GM19025 (cell line): Measurements from ENCODE around the gene TTC23.

Source experiments
- ATAC-seq: cut with Tn5 transposase; IDR thresholded peaks from one replicate; pipeline ENCODE4 v1.9.1; 2021; ENCODE audit warnings: mild to moderate bottlenecking, low read depth, moderate library complexity; ENCODE audit not compliant: unreplicated experiment

The TTC23 gene, protein sequence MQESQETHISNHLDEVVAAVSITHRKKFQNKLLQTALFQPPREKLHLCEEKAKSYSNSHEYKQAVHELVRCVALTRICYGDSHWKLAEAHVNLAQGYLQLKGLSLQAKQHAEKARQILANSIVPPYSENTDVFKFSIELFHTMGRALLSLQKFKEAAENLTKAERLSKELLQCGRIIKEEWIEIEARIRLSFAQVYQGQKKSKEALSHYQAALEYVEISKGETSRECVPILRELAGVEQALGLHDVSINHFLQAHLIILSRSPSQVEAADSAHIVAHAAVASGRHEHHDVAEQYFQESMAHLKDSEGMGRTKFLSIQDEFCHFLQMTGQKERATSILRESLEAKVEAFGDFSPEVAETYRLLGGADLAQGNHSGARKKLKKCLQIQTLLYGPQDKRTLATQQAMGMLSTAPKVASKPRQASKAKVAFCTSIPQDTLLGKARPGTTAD

DNA sequence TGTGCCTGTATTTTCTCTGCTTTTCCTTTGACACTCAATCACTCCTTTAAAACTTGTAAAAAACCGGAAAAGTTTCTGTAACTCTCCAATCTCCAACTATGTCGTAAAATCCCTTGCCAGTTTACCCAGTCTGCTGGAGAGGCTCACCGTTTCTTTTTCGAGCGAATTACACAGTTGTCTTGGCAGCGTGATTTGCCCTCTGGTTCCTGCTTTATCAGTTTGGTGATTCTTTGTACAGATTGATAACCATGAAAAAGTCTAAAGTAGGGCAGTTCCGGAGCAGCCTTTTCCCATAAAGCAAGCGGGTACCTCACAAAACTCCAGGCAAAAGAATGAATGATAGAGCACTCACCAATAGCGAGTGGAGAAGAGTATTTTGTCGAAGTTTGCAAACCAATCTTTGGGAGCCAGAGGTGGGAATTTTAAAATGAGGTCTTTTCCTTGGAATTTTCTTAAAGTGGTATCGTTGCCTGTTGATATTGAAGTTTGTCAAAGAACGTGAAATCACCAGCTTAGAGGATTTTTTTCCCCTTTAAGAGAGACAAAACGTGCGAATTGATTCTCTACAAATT is at the start of gene TTC23:
Gene TTC23, minus strand, starts transcription at position 312 of the 572 bp plus-strand sequence. CDS start 20,869 bp downstream, outside the sequence.
- no peak for ATAC-seq

DNA sequence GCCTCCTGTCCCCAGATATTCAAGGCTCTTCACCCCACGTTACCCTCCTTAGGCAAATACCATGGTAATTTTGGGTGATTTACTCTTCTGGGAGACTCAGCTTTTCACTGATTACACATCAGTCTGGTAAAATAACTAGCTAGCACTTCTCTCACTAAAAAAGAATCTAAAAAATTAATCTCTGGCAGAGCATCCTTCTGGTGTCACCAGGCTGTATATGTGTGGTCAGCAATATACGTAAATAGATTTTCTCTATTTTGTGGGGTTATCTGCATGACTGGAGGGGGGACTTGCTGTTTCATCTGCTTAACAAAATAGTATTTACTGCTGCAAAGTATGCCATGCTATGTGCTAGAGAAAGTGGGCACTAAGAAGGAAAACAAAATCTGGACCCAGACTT is 47.0 kb upstream of the TTC23 start:
- no peak for ATAC-seq

DNA sequence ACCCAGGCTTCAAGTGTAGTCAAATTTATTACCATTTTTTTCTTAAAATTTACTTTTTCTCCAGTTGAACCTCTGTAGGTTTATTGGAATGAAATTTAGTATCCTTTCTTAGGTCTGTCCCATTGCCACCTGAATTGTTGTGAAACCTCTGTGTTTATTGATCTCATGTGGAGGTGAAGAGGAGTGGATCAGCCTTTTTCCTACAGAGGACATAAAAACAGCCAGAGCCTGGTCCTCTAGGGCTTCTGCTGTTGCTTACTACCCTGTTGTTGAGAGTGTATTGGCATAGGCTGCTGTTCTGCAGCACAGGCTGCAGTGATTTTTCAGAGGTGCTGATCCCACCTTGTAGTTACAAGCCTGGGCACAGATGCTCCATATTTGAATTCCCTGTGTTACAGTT is 46.5 kb upstream of the TTC23 start:
- ATAC-seq = no peak

DNA sequence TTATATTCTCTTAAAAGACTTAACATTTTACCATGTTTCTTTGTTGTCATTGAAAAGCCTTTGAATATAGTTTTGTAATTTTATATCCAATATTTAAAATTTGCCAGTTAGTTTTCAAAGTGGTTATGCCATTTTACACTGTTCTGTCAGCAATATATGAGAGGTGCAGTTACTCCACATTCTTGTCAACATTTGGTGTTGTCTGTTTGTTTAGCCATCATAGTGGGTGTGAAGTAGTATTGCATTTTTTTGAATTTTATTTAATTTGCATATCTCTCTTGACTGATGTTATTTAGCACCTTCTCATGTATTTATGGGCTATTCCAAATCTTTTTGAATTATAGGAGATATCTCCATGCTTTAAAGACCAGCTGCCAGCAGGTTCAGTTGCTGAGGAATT is 42.3 kb upstream of the TTC23 start:
- no peak for ATAC-seq

DNA sequence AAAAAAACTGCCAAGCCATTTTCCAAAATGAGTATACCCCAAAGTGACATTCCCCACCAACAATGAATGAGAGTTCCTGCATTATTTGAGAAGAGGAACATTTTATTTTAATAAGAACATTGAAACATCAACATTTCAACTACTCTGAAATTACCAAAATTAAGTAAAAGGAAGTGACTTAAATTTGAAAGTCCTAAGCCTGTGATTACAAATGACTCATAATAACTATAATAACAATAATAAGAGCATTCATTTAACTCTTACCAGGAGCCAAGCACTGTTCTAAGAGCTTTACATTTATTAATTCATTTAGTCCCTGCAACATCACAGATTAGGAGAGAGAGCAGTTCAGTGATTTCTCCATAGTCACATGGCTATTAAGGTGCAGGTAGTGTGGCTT is 34.3 kb upstream of the TTC23 start:
- ATAC-seq = no peak

DNA sequence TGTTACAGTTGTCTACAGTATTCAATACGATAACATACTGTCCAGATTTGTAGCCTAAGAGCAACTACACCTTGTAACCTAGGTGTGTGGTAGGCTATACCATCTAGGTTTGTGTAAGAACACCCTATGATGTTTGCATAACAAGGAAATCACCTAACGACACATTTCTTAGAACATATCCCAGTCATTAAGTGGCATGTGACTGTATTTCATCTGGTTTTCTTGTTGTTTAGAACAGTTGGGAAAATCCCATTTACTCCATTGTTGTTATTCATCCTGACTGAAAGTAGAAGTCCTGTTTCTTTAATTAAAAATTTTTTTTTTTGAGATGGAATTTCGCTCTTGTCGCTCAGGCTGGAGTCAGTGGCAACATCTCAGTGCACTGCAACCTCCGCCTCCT is 33.2 kb upstream of the TTC23 start:
- ATAC-seq = no peak

DNA sequence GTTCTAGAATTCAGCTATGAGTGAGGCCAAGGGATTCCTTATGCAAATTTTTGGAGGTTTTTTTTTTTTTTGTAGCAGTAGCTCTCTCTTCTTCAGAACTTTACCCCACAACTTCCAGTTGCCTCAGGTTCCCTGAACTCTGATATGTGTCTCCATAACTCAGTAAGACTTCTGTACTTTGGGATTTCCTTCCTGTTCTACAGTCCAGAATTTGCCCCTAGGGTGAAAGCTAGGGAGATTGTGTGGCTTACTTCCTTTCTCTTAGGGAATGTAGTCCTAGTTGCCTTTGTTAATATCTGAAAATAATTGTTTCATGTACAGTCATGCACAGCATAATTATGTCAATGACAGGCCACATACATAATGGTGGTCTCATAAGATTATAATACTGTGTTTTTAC is 32.7 kb upstream of the TTC23 start:
- no peak for ATAC-seq

DNA sequence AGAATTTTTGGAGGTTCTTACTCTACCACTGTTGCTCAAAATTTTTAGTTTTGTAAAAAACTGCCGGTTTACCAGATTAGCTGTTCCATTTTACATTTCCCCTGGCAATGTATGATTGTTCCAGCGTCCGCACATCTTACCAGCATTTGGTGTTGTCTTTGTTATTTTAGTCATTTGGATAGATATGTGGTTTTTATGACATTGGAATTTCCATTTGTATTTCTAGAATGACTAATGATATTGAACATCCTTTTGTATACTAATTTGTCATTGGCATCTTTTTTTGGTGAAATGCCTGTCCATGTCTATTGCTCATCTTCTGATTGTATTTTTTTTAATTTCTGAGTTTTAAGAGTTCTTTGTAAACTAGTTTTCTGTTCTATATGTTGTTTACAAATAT is 30.4 kb upstream of the TTC23 start:
- no peak for ATAC-seq

DNA sequence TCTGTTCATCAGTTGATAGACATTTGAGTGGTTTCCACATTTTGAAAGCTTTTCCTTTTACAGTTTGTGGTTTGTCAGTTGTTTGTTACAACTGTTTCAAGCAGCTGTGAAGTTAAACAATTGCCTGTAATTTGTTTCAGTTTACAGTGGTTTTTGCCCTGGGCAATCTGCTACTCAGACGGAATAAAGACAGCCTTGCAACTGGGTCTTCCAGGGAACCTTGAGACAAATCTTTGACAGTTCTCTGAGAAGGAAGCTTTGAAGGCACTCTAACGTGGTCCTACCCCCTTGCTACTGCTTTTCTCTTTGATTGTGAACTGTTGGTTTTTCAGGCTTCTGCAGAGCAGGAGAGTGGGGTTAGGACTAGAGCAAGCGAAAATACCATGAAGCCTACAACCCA is 29.9 kb upstream of the TTC23 start:
- no peak for ATAC-seq

DNA sequence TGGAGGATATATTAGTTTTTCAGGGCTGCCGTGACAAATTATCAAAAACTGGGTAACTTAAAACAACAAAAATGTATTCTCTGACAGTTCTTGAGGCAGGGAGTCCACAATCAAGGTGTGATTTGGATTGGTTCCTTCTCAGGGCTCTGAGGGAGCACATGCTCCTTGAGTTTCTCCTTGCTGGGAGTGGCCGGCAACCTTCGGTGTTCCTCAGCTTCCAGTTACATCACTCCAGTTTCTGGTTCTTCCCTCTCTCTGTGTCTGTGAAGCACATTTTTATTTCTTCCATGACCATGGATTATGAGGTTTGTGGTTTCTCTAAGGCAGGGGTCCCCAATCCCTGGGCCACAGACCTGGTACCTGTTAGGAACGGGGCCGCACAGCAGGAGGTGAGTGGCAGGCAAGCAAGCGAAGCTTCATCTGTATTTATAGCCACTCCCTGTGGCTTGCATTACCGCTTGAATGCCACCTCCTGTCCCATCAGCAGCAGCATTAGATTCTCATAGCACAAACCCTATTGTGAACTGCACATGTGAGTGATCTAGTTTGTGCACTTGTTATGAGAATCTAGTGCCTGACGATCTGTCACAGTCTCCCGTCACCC is 26.2 kb upstream of the TTC23 start:
- no peak for ATAC-seq

DNA sequence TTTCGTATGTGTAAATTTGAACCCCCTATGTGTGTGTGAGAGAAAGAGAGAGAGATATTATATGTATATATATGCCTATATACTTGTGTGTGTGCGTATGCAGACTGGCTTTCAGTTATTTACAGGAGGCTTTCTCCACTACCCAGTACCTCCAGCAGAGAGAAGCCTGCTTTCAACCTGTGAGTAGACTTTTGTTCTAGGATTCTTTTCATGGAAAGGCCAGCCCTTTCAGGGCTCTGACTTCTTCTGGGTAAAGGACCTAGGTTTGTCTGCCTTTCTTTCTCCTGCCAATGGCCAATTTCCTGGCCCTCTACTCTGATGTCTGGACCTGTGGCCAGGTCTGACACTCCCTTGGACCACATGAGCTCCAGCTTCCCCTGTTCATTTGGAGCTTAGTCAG is 25.7 kb upstream of the TTC23 start:
- no peak for ATAC-seq

DNA sequence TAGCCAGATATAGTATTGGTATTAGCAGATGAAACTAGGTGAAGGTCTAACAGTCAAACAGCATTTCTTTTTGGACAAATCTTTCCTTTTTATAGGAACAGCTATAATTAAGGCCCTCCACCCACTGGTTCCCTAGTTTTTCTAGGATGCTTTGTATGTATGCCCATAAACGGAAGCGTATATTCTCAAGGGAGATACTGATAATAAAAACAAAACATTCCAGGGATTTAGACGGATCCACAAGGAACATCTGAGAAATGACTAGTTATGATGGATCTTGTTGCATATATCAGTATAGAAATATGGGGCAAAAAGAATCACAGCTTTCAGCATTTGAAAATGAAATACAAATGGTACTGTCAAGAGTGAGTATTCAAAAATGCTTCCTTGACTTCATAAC is 24.4 kb upstream of the TTC23 start:
- no peak for ATAC-seq

DNA sequence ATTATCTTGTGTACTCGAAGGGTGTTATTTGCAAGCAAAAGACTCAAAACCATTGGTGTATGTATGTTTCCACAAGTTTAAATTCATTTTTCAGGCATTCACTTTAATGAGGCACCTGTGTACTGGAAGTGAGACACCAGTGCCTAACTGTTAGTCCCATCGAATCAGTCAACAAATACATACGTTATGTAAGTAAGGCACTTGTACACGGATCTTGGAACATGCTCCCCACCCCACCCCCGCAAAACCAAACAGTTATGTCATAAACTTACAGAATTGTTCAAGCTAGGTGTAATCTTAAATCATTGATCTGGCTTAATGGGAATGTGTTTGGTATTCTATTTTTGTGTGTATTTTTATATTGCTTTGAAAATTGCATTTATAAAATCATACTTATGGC is 19.1 kb upstream of the TTC23 start:
- no peak for ATAC-seq

DNA sequence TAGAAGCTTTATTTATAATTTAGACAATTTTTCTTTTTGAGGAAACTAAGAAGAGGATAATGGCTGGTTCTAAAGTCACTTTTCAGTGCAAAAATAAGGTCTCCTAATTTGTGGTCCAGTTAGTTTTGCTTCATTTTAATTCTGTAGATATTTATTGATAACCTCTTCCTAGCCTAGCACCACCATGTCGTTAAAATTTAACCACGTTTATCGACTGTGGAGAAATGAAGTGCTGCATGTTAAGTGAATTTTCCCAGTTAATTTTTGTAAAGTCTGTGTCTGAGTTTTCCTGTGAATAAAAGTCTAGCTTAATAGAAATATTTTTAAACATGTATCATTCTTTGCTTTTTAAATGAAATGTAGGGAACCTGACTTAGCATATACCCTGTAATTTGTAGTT is 18.6 kb upstream of the TTC23 start:
- ATAC-seq = no peak

DNA sequence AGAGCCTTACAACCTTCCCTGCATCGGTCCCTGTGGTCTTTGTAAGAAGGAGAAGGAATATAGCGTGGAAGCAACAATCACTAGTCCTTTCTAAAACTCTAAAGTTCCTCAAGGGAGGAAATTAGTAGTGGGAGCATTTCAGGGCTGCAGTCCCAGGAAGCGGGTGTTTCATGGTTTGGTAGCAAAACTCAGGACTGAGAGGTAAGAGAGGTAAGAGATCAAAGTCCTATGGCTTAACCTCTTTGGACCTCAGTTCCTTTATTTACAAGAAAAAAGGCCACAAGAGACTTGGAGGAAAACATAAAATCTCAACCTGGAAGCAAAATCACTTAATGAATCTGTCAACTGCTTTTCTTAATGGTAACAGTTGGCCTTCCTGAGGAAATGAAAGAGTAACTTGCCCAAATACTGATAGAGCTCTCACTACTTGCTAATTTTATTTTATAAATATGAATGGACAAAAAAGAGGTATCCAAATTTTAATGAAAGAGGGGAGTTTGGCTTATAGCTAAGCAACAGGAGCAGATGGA is 16.2 kb upstream of the TTC23 start:
- no peak for ATAC-seq

DNA sequence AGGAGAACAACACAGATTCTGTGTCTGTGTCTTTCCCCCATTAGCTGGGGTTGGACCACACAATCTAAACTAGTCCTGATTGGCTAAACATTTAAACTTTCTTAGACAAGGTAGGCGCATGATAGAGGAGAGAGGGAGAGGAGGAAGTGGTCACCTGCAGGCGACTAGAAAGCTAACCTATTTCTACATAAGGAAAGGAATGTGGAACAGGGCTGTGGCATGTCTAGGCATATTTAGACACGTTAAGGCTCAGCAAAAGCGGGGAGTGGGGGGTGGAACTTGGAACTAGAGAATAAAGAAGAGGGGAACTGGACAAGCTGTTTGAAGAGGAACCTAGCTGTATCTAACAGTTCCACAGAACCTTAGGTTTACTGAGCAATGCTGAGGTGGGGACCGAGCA is 14.7 kb upstream of the TTC23 start:
- no peak for ATAC-seq

DNA sequence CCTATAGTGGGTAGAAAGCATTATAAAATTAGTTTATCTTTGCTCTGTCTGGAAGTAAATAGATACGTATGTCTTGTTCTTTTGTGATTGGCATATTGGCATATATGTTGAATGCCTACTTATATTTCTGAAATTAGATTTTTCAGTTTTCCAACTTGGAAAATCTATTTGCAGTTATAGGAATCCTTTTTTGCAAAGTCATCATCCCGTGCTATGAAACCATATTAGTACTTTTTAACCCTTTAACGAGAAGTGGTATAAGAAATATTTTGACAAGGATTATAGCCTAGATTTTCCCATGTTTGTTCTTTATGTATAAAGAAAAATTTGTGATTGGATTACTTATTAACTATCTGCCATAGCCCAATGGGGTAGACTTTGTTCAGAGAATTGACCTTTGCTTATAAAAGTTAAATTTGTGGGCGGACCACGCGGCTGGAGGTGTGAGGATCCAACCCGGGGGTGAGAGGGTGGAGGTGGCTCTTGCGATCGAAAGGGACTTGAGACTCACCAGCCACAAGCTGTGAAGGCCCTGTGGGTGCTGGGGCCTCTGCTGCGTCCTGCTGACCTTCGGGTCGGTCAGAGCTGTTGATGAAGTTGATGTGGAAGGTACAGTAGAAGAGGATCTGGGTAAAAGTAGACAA is 7.8 kb upstream of the TTC23 start:
- no peak for ATAC-seq

DNA sequence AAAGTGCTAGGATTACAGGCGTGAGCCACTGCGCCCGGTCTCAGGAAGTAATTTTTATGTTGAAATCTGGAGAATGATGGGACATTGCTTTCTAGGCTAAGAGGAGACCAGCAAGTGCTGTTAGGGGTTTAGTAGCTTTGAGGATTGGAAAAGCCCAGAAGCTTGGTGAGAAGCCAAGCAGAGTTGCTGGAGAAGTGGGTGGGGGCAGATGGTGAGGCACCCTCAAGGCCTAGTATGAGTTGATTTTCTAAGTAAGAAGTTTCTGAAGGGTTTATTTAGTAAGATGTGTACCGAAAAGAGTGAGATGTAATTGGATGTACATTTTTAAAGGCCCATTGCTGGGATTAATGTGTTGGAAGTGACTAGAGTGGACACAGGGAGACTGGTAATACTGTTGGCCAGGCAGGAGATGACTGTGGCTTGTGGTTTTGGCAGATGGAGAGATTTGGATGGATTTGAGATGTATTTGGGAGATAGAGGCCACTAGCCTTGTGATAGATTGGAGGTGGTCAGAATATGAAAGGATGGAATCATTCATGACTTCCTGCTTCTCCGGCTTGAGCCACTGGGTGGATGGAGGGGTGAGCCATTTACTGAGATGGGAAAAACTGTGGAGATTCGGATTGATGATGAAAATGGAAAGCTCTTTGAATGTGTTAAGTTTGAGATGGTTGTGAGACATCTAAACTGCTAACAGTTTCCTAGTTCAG is 4.2 kb upstream of the TTC23 start:
- no peak for ATAC-seq

DNA sequence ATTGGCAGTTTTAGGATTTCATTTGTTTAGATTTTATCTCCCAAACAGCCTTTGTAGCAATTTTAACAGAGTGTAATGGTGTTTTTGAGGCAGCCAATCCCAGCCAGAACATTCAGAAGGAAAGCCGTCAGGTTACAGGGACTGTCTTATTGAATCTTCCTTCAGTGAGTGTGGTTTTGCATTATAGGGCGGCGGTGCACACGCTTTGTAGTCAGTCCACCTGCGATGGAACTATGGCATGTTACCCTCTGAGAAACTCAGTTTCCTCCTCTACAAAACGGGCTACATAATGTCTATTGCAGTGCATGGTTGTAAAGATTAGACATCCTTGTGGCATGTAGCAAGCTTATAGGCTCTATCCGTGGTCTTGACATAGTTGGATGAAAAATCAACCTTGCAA is 2.9 kb upstream of the TTC23 start:
- ATAC-seq = no peak
